Ovary (tissue), 10 donors: ENCODE measurements around the gene AOX1. TPM values are rescaled to one million over a fixed set of nuclear protein-coding genes. Genes with fewer than 3 reads are reported as not detected.
"Not testable (repeated sequence)": the region's sequence is repeated elsewhere in the genome, so short reads cannot be mapped to it uniquely, and the experiment has no call there.

Experiments
- DNase-seq, 5 donors: peaks; one replicate each; pipeline ENCODE4 v3.0.0-alpha.2; 2019 to 2020
- H3K27ac ChIP-seq, 2 donors: fragments of 200-600 bp; one replicate each; pipeline versions ENCODE4 v1.5.1 to v1.8.0; 2019 to 2022
- H3K27me3 ChIP-seq: fragments of 200-600 bp; one replicate; pipeline ENCODE4 v1.8.0; 2022
- H3K36me3 ChIP-seq: fragments of 200-600 bp; sonication (generic); one replicate; pipeline ENCODE4 v1.5.1; 2019
- H3K4me1 ChIP-seq: one replicate; pipeline ENCODE4 v1.8.1; 2013; ENCODE audit warnings: mild to moderate bottlenecking, moderate library complexity; ENCODE audit not compliant: insufficient read depth
- H3K4me3 ChIP-seq: fragments of 200-600 bp; sonication (generic); one replicate; pipeline ENCODE4 v1.5.1; 2017
- H3K9me3 ChIP-seq, 2 donors: fragments of 200-600 bp in 1 of 2; sonication (generic) in 1 of 2; one replicate each; pipeline versions ENCODE4 v1.5.1 to v1.8.1; 2013 to 2019; ENCODE audit warnings: mild to moderate bottlenecking in 1 of 2, moderate library complexity in 1 of 2
- EP300 ChIP-seq: sonication (generic); formaldehyde crosslinking; IDR thresholded peaks from one replicate; pipeline ENCODE4 v1.6.1; 2017; ENCODE audit warnings: antibody characterized with exemption
- POLR2A ChIP-seq: fragments of 450-650 bp; IDR thresholded peaks from one replicate; pipeline ENCODE4 v1.6.1; 2017; ENCODE audit warnings: antibody characterized with exemption, mild to moderate bottlenecking, moderate library complexity
- WGBS, 3 donors: extraction: QIAGEN DNeasy Blood & Tissue Kit in 1 of 3; methylation state at CpG; one replicate each; pipeline versions ENCODE4 v1.1.5 to v1.1.7; 2013 to 2017; 5-methylcytosine and 5-hydroxymethylcytosine counted together
- intact Hi-C, 4 donors: fragments of 100-400 bp; cut with DNase I; formaldehyde crosslinking; loops; one replicate each; pipeline versions ENCODE4 v1.11.0 to v1.15.1; 2022 to 2023
- long read RNA-seq, 3 donors: library from polyadenylated mRNA in 2 of 3; unstranded in 2 of 3; transcript quantifications; one replicate each; pipeline ENCODE4 v2.0.0 and lab custom pipeline, GENCODE V29; 2021 to 2026
- polyA plus RNA-seq, 2 donors: library from polyadenylated mRNA; stranded (reverse); fragments of 200-250 nt in 1 of 2; fragments of 350-450 nt in 1 of 2; fragmentation: Illumina TruSeq in 1 of 2; extraction: RNeasy Lipid Tissue Mini Kit (QIAGEN cat#74804) in 1 of 2; gene quantifications; one replicate each; pipeline ENCODE4 v1.2.3, GENCODE V29; 2013 to 2014
- total RNA-seq, 7 donors: library from RNA; depleted of rRNA in 2 of 7; stranded (reverse); fragments of >200 nt in 2 of 7; fragmentation: NEBNext Ultra II Directional in 3 of 7; extraction: Animal tissue kit (Norgen Biotek cat#: 25700) in 3 of 7; gene quantifications; one replicate each; pipeline versions ENCODE4 v1.1.0 to v1.2.4, GENCODE V29; 2016 to 2023
- TF ChIP-seq, protein P1 (sequence below), 3 donors: fragments of 450-650 bp in 2 of 3; fragments of 200-600 bp in 1 of 3; IDR thresholded peaks; one replicate each; pipeline versions ENCODE4 v1.5.1 to v1.8.0; 2016 to 2022; ENCODE audit warnings: antibody characterized with exemption in 3 of 3, mild to moderate bottlenecking in 1 of 3
- donor health status: DM: no; HTN: no; CAD: no; lungs with moderate emphysema.
- donor health status: DM: no; HTN: no; CAD: no.
- donor health status: Bipolar disorder and iron deficiency.
- donor health status: DM: yes; HTN: yes; CAD: no.
- donor health status: DM: no; HTN: no; CAD: no.
- donor health status: DM: yes; HTN: yes; CAD: no.

The AOX1 gene
- 100 to 1,000 TPM in 2 of 7 donors, 10 to 100 TPM in 5; 46.0 to 102 (median 67.2) TPM for total RNA-seq
- 100 to 1,000 TPM in 1 of 2 donors, 10 to 100 TPM in 1; 29.1 to 105 TPM for polyA plus RNA-seq
- long read RNA-seq, donor 1, full-length matches to known transcripts: 3 of 70 reads
- long read RNA-seq, donor 1, partial matches to known transcripts: 63 of 70 reads
- long read RNA-seq, donor 1, other reads (novel, unspliced or antisense): 4 of 70 reads
- long read RNA-seq, donor 2: 0 reads
- long read RNA-seq, donor 3, full-length matches to known transcripts: 101 of 147 reads
- long read RNA-seq, donor 3, partial matches to known transcripts: 25 of 147 reads
- long read RNA-seq, donor 3, other reads (novel, unspliced or antisense): 21 of 147 reads

DNA sequence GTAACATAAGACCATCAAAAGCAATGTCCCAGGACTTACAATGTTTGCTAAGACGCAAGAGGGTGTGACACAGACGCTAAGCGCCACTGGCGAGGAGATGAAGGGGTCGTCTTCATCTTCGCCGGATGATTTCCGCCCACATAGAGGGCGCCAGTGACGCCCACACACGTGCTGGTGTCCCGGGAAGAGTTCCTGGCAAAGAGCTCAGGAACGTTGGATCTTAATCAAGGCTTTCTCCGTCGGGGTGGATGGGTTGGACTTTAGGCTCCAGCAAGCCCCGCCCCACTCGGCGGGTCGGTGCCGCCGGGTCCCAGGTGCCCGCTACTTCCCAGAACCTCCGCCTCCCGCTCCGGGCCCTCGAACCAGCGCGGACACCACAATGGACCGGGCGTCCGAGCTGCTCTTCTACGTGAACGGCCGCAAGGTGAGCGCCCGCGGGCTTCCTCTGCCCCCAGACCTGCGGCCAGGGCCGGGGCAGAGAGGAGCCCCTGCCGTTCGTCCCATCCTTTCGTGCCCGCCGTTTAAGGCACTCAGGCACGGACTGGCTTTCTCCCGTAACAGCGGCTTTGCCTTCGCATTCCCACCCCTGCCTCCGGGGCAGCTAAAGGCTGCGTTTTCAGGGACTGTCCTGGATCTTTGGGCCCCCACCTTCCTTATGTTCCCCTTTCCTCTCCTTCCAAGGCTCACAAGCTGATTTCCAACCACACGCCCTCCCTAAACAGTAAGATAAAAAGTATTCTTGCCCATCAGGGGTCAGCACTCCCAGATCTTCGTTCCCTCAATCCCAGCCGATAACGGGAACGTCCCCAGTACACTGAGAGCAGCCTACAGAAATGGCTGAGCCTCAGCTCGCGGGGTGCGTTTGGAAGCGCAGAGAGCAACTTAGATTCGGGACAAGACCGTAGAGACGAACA lies at the start of gene AOX1:
Gene AOX1, plus strand, starts transcription at position 285 of the 914 bp plus-strand sequence. Its CDS starts 95 bp downstream, at position 380.
- Histone ChIP-seq H3K4me1 (peaks cover 2% of the 10 kb centered on the region), H3K27ac (peak within 1 kb of the TSS; percentile 80 to 85), H3K27me3 (no peaks in the 10 kb centered on the region), H3K4me3 (peak within 1 kb of the TSS; percentile 67), H3K36me3 (no peaks in the 10 kb centered on the region), H3K9me3 (no peaks in the 10 kb centered on the region)
- no peak for TF ChIP-seq EP300
- TF ChIP-seq, protein P1, sequence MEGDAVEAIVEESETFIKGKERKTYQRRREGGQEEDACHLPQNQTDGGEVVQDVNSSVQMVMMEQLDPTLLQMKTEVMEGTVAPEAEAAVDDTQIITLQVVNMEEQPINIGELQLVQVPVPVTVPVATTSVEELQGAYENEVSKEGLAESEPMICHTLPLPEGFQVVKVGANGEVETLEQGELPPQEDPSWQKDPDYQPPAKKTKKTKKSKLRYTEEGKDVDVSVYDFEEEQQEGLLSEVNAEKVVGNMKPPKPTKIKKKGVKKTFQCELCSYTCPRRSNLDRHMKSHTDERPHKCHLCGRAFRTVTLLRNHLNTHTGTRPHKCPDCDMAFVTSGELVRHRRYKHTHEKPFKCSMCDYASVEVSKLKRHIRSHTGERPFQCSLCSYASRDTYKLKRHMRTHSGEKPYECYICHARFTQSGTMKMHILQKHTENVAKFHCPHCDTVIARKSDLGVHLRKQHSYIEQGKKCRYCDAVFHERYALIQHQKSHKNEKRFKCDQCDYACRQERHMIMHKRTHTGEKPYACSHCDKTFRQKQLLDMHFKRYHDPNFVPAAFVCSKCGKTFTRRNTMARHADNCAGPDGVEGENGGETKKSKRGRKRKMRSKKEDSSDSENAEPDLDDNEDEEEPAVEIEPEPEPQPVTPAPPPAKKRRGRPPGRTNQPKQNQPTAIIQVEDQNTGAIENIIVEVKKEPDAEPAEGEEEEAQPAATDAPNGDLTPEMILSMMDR (IDR thresholded peaks at IDR 0.05): no peak
- TF ChIP-seq POLR2A: peak; percentile 59
- intact Hi-C loops: loop anchor here in 2 of 4 donors (5.0 kb wide), 1 partner anchor 116 kb away; no protein-coding TSS in a partner anchor
- 0 to 1% (median 1%) methylated on average over 60 to 62 of the region's 62 CpGs for WGBS, 3 donors
- DNase-seq: peak; percentile 79 to 87 (median 82)

DNA sequence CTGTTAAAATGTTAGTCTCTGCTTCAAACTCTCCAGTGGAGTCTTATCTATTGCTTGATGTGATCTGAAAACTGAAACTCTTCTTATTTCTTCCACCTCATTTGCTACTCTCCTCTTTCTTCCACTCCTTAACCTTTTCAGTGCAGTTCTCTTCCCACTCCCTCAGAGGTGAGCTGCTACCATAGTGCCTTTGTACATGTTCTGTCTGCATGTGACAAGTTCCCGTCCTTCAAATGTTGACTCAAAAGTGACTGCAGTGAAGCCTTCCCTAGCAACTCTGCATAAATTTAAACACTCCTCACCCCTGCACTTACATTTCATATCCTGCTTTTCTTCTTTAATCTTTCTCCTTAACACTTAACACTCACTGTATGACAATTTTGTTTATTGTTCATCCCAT lies 47.7 kb upstream of the AOX1 start:
- H3K9me3 ChIP-seq: no peaks in the 10 kb centered on the region
- 94 to 98% (median 97%) methylated on average over 1 of the region's 1 CpG for WGBS, 3 donors
- no peaks in the 10 kb centered on the region for H3K36me3 ChIP-seq
- no peak for DNase-seq
- H3K4me3 ChIP-seq: no peak overlapping the region
- TF ChIP-seq EP300: no peak
- TF ChIP-seq, protein P1 (IDR thresholded peaks at IDR 0.05): no peak
- no peak for TF ChIP-seq POLR2A
- H3K27ac ChIP-seq: no peak overlapping the region
- H3K27me3 ChIP-seq: no peaks in the 10 kb centered on the region
- intact Hi-C loops: no loop called here
- H3K4me1 ChIP-seq: peaks cover 4% of the 10 kb centered on the region

DNA sequence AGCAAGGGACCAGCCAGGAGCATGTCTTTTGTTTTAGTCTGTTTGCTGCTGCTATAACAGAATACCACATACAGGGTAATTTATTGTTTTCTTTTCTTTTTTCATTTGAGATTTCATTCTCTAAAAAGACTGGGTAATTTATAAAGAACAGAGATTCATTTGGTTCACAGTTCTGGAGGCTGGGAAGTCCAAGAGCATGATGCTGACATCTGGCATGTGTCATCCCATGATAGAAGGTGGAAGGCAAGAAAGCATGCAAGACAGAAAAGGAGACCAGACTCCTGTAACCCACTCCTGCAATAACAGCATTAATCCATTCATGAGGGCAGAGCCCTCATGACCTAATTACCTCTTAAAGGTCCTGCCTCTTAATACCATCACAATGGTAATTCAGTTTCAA lies 45.0 kb upstream of the AOX1 start:
- Histone ChIP-seq H3K36me3 (no peaks in the 10 kb centered on the region), H3K4me3 (no peak overlapping the region), H3K27ac (no peak overlapping the region), H3K27me3 (no peaks in the 10 kb centered on the region), H3K9me3 (no peaks in the 10 kb centered on the region), H3K4me1 (no peaks in the 10 kb centered on the region)
- intact Hi-C loops: no loop called here
- no peak for DNase-seq
- TF ChIP-seq POLR2A: no peak
- TF ChIP-seq EP300: no peak
- TF ChIP-seq, protein P1 (IDR thresholded peaks at IDR 0.05): no peak

DNA sequence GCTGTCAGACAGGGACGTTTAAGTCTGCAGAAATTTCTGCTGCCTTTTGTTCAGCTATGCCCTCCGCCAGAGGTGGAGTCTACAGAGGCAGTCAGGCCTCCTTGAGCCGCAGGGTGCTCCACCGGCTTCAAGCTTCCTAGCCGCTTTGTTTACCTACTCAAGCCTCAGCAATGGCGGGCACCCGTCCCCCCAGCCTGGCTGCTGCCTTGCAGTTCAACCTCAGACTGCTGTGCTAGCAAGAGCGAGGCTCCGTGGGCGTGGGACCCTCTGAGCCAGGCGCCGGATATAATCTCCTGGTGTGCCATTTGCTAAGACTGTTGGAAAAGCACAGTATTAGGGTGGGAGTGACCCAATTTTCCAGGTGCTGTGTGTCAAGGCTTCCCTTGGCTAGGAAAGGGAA lies 19.2 kb upstream of the AOX1 start:
- H3K4me1 ChIP-seq, H3K27me3 ChIP-seq, H3K9me3 ChIP-seq, DNase-seq, H3K27ac ChIP-seq, H3K4me3 ChIP-seq, intact Hi-C loops, H3K36me3 ChIP-seq: not testable (repeated sequence)
- WGBS, 3 donors: 92 to 98% (median 94%) methylated on average over 12 of the region's 12 CpGs
